Measurements from ENCODE around the gene EDC4. TPM values are rescaled to one million over a fixed set of nuclear protein-coding genes. Genes with fewer than 3 reads are reported as not detected.

Gene EDC4
- total RNA-seq, 4 donors from 2014 or later, result 27.3 to 92.2 (median 43.0) TPM

DNA sequence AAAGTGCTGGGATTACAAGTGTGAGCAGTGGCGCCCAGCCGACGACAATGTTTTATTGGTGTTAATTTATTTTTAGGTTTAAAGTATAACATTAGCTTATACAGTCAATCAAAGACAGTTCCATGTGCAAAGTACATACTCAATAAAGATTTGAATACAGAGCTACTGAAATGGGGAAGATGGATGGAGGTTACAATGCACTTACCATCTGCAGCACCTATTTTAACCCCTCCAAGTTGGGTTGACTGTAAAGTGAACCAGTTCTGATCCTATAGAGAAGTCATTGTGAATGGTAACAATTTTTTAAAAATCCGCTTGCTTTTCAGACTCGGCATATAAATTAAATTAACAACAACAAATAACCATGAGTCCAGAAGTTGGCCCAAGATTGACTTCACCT is 19.5 kb downstream of the EDC4 start:
- no peak for ATAC-seq (ENCODE audit: low FRiP score)
- TF ChIP-seq, protein P1, sequence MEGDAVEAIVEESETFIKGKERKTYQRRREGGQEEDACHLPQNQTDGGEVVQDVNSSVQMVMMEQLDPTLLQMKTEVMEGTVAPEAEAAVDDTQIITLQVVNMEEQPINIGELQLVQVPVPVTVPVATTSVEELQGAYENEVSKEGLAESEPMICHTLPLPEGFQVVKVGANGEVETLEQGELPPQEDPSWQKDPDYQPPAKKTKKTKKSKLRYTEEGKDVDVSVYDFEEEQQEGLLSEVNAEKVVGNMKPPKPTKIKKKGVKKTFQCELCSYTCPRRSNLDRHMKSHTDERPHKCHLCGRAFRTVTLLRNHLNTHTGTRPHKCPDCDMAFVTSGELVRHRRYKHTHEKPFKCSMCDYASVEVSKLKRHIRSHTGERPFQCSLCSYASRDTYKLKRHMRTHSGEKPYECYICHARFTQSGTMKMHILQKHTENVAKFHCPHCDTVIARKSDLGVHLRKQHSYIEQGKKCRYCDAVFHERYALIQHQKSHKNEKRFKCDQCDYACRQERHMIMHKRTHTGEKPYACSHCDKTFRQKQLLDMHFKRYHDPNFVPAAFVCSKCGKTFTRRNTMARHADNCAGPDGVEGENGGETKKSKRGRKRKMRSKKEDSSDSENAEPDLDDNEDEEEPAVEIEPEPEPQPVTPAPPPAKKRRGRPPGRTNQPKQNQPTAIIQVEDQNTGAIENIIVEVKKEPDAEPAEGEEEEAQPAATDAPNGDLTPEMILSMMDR (IDR thresholded peaks at IDR 0.05), result no peak
- DNase-seq (ENCODE audit: low spot score), result no peak

- peak; percentile 85 for DNase-seq (ENCODE audit: low spot score)
- ATAC-seq (ENCODE audit: low FRiP score), result peak; percentile 98
- TF ChIP-seq, protein P1 (IDR thresholded peaks at IDR 0.05), result no peak
Measured at GRCh38 chr16:67892899-67893742, 20.3 kb downstream of the EDC4 start, which contains the start of gene PSKH1. PSKH1 (plus strand) TSS chr16:67893254; CDS start chr16:67908750, 15,496 bp downstream.

DNA sequence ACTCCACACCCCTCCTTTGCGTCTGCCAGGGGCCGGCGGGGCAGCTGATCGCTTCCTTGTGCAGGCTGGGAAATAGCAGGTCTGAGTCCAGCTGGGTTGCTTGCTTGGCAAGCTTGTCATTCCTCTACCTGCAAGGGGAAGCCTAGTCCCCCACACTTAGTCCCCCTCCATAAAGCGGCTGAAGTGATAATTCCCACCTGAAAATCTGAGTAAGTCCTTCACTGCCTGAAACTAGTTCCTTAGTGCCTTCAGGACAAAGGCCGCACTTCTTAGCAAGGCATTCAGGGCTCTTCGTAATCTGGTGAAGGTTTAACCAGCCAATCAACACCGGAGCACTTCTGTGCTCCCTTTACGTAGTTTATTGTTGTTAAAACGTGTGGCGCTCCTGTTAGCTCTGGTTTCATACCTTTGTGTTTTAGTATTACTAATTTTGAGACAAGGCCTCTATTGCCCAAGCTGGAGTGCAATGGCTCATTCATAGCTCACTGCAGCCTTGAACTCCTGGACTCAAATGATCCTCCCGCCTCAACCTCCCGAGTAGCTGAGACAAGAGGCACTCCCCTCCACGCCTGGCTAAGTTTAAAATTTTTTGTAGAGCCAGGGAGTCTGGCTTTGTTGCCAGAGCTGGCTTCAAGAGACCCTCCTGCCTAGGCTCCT is 21.0 kb downstream of the EDC4 start:
- DNase-seq (ENCODE audit: low spot score), result no peak
- TF ChIP-seq, protein P1 (IDR thresholded peaks at IDR 0.05), result no peak
- ATAC-seq (ENCODE audit: low FRiP score), result no peak

DNA sequence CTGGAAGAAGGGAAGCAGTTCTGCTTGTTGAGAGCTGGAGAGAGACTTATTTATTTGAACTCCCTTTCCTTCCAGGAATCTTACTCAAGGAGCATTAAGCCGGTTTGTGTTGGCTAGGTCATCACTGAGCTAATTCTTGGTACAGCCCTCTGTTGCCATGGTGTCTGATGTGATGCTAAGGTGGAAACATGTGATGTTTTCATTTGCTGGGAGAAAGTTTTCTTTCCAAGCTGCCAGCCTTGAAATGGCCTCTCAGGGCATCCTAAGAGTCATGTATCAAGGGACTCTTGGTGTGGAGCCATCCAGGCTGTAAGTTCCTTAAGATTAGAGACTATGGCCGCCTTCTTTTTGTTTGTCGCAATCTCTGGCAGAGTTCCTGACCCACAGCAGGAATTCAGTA is 24.4 kb downstream of the EDC4 start:
- DNase-seq (ENCODE audit: low spot score) (no peak), ATAC-seq (ENCODE audit: low FRiP score) (no peak)
- TF ChIP-seq, protein P1 (IDR thresholded peaks at IDR 0.05), result no peak

DNA sequence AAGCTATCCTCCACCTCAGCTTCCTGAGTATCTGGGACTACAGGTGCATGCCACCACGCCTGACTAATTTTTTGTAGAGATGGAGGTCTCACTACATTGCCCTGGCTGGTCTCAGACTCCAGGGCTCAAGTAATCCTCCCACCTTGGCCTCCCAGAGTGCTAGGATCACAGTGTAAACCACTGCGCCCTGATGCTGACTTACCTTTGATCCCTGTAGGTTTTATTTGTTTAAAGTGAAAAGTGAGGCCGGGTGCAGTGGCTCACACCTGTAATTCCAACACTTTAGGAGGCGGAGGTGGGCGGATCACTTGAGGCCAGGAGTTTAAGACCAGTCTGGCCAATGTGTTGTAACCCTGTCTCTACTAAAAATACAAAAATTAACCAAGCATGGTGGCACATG is 28.9 kb downstream of the EDC4 start:
- ATAC-seq (ENCODE audit: low FRiP score) (no peak), DNase-seq (ENCODE audit: low spot score) (no peak)
- TF ChIP-seq, protein P1 (IDR thresholded peaks at IDR 0.05), result no peak

DNA sequence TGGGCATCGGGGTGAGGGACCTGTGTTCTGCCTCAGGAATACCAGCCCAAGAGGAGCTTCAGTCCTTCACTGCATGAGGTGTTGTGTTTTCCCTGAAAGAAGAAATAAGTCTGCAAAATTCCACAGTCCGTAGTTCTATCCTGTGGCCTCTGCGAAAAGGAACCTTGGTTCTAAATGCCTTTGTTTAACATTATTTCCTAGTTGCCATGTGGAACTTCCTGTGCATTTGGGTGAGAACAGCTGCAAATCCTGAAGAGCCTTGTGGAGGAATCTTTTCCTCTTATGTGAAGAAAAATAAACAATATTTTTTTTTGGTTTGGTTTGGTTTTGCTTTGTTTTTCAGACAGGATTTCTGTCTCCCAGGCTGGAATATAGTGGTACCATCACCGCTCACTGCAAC is 30.0 kb downstream of the EDC4 start:
- TF ChIP-seq, protein P1 (IDR thresholded peaks at IDR 0.05), result no peak
- ATAC-seq (ENCODE audit: low FRiP score) (no peak), DNase-seq (ENCODE audit: low spot score) (no peak)

Measured in omental fat pad (tissue), 4 donors.